GM18499 (cell line): ENCODE results near the gene SERPING1.

Source experiments
- ATAC-seq: cut with Tn5 transposase; IDR thresholded peaks from one replicate; pipeline ENCODE4 v1.9.1; 2021; ENCODE audit warnings: moderate number of reproducible peaks; ENCODE audit not compliant: insufficient read depth, unreplicated experiment

Gene SERPING1

GRCh38 chr11:57596266-57596885 is 1.1 kb upstream of the SERPING1 start:
- no peak for ATAC-seq

GRCh38 chr11:57597916-57598830 is 688 bp downstream of the SERPING1 start:
- ATAC-seq = no peak

- no peak for ATAC-seq
These were observed 1.3 kb downstream of the SERPING1 start for GRCh38 chr11:57598831-57599155.

GRCh38 chr11:57599381-57599780 is 1.9 kb downstream of the SERPING1 start:
- no peak for ATAC-seq

GRCh38 chr11:57601297-57601696 is 3.8 kb downstream of the SERPING1 start:
- no peak for ATAC-seq

- ATAC-seq = no peak
These were observed 7.0 kb downstream of the SERPING1 start for GRCh38 chr11:57604296-57605027.

GRCh38 chr11:57605028-57605420 is 7.5 kb downstream of the SERPING1 start:
- ATAC-seq = no peak

GRCh38 chr11:57610170-57610569 is 12.7 kb downstream of the SERPING1 start:
- no peak for ATAC-seq

GRCh38 chr11:57614234-57614772 is 16.8 kb downstream of the SERPING1 start:
- no peak for ATAC-seq

GRCh38 chr11:57615308-57615707 is 17.8 kb downstream of the SERPING1 start:
- ATAC-seq = no peak

- no peak for ATAC-seq
These were observed 19.1 kb downstream of the SERPING1 start for GRCh38 chr11:57616595-57616994.

- ATAC-seq = no peak
These were observed 21.0 kb downstream of the SERPING1 start for GRCh38 chr11:57618438-57618837.

- no peak for ATAC-seq
These were observed 21.8 kb downstream of the SERPING1 start for GRCh38 chr11:57619331-57619730.

- ATAC-seq = no peak
These were observed 23.0 kb downstream of the SERPING1 start for GRCh38 chr11:57620467-57620866.

- ATAC-seq = no peak
These were observed 24.8 kb downstream of the SERPING1 start for GRCh38 chr11:57622263-57622662.

- ATAC-seq = no peak
These were observed 27.4 kb downstream of the SERPING1 start for GRCh38 chr11:57624864-57625263.

- no peak for ATAC-seq
These were observed 29.4 kb downstream of the SERPING1 start for GRCh38 chr11:57626895-57627294.

- ATAC-seq = no peak
These were observed 32.7 kb downstream of the SERPING1 start for GRCh38 chr11:57630171-57630570.

GRCh38 chr11:57632116-57632515 is 34.6 kb downstream of the SERPING1 start:
- ATAC-seq = no peak

GRCh38 chr11:57633394-57634070 is 36.0 kb downstream of the SERPING1 start:
- no peak for ATAC-seq
